DOHH2 (cell line): ENCODE data around the gene EFHD2.
"Not testable (repeated sequence)": the region's sequence is repeated elsewhere in the genome, so short reads cannot be mapped to it uniquely, and the experiment has no call there.

Source experiments
- CTCF ChIP-seq: fragments of 200-600 bp; sonication (generic); IDR thresholded peaks from one replicate; pipeline ENCODE4 v1.5.1; 2014; ENCODE audit warnings: antibody characterized with exemption, mild to moderate bottlenecking, low read depth, low read length; ENCODE audit not compliant: poor library complexity, severe bottlenecking
- EZH2phosphoT487 ChIP-seq: fragments of 200-600 bp; sonication (generic); IDR thresholded peaks from 2 replicates; pipeline ENCODE4 v1.6.1; 2017; ENCODE audit warnings: borderline replicate concordance, mild to moderate bottlenecking, antibody characterized with exemption, low read length, moderate library complexity, mixed read lengths

- not testable (repeated sequence) for TF ChIP-seq CTCF, EZH2phosphoT487
Observed at GRCh38 chr1:15471067-15471466, 61.4 kb downstream of the EFHD2 start.
